Hepatic stellate cell (primary cell): ENCODE data around the gene FGFR2.

ENCODE experiments used
- DNase-seq: peaks from one replicate; pipeline ENCODE4 v3.0.0; 2011; ENCODE audit warnings: low spot score

FGFR2 gene

GRCh38 chr10:121610798-121611323 is 12.6 kb upstream of the FGFR2 start:
- no peak for DNase-seq

- DNase-seq: no peak
Observed at GRCh38 chr10:121609426-121610380, 11.5 kb upstream of the FGFR2 start.

- no peak for DNase-seq
Observed at GRCh38 chr10:121608469-121609190, 10.4 kb upstream of the FGFR2 start.

GRCh38 chr10:121607310-121608055 is 9.2 kb upstream of the FGFR2 start:
- DNase-seq: no peak

- DNase-seq: no peak
Observed at GRCh38 chr10:121605708-121606107, 7.5 kb upstream of the FGFR2 start.

- no peak for DNase-seq
Observed at GRCh38 chr10:121601458-121601857, 3.2 kb upstream of the FGFR2 start.

- no peak for DNase-seq
Observed at GRCh38 chr10:121600611-121601010, 2.4 kb upstream of the FGFR2 start.

GRCh38 chr10:121599947-121600346 is 1.7 kb upstream of the FGFR2 start:
- DNase-seq: no peak

GRCh38 chr10:121597504-121598262 is 561 bp downstream of the FGFR2 start:
- no peak for DNase-seq

- DNase-seq: no peak
Observed at GRCh38 chr10:121596689-121597503, 1.3 kb downstream of the FGFR2 start.

- DNase-seq: no peak
Observed at GRCh38 chr10:121595806-121596688, 2.2 kb downstream of the FGFR2 start.

- DNase-seq: no peak
Observed at GRCh38 chr10:121595351-121595805, 2.9 kb downstream of the FGFR2 start.

- no peak for DNase-seq
Observed at GRCh38 chr10:121594623-121595350, 3.5 kb downstream of the FGFR2 start.

GRCh38 chr10:121594076-121594475 is 4.2 kb downstream of the FGFR2 start:
- DNase-seq: no peak

GRCh38 chr10:121593281-121594075 is 4.8 kb downstream of the FGFR2 start:
- DNase-seq: no peak

- no peak for DNase-seq
Observed at GRCh38 chr10:121592155-121592890, 5.9 kb downstream of the FGFR2 start.

- DNase-seq: no peak
Observed at GRCh38 chr10:121591186-121591585, 7.1 kb downstream of the FGFR2 start.
